Measurements from ENCODE around the gene CFI.

CFI gene

DNA sequence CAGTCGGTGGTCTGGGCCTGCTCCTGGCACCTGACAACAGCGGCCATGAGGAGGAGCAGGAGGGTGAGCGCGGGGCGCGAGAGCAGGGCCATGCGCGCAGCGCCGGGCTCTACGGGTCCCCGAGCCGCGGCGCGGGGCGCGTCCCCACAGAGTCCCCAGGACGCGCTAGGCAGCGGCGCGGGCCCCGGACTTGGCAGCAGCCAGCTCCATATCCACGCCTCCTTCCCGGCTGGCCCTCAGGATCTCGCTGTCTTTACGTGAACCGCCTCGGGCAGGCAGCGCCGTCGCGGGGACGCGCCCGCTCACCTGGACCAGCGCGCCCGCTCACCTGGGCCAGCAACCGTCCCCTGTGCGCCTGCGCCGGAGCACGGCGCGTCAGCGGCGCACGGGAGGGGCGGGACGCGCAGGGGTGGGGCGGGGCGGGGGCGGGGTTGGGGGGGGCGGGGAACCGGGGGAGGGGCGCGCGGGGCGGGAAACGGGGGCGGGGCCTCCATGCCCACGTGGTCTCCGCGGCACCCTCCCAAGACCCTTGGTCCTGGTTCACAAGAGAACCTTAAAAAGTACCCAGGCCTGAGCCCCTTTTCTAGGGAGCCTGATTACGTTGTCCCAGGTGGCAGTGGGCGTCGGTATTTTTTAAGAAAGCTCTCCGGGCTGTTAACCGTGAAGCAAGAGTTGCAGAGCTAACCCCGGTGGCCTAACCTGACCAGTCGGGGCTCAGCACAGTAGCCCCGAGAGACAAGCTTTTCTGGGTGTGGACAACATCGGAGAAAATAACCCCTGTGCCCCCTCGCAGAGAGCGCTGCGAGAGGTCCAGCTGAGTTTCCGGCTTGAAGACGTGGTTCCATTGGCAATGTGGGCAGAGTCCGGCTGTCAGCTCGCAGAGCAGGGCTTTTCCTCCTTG lies 71.8 kb downstream of the CFI start, which contains the start of gene PLA2G12A:
Gene PLA2G12A (minus strand): TSS at position 353 of the 901 bp plus-strand sequence. CDS start 261 bp downstream, at position 92.
- DNase-seq, result peak; percentile 76

DNA sequence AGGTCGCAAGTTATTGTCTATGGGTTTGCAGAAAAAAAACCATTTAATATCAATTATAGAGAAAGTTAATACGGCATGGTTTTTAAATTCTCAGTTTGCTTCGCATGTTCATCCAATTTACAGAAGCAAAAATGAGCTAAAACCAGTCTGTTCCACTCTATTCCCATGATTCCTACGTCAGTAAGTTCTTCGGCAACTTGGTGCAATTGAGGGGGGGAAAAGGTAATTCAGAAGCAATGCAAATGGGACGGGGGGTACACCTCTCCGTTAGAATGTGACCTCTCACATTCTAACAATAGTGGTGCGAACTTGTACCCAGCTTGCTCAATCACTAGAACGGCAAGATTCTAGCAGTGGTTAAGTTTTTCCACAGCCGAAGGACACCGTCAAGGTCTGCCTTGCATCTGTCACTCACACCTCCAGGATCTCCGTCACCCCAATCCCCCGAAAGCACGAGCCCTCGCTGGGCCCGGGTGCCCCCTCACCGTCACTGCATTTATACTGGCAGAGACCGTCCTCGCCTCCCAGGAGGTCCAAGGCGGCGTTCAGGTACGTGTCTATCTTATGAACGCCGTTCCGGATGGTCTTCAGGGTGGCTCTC lies 72.6 kb downstream of the CFI start:
- DNase-seq, result peak; percentile 67

DNA sequence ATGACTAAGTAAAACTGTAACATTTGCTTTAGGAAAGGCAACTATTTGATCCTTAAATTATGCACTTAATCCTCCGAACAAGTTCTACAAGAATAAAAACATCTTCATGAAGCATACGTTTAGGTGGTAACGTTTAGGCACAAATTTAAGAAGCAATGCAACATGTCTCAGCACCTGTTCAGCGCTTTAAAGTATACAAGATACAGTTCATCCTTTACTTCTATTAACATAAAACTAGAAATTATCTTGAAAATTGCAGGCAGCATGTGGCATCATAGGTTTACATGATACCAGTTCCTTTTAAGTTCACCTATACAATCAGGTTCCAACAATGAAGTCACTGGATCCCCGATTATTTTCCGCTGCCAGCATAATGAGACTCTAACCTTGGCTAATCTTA lies 73.4 kb downstream of the CFI start:
- DNase-seq, result no peak

DNA sequence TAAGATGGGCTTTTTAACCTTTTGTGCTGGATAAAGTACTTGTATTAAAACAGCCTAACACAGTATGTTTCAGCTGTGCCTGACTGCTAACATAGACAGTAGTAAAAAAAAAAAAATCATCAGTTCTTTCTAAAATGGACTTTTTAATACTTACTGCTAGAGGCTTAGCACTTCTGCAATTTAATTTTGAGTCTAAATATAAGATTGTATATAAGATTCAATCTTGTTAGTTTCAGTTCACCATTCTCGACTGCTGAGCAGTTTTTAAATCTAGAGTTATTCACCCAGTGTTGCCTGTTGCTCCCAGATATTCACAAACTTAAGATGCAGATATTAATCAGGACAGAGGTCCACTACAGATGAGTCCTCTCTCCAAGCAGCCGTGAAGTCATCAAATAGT lies 78.7 kb downstream of the CFI start:
- no peak for DNase-seq

DNA sequence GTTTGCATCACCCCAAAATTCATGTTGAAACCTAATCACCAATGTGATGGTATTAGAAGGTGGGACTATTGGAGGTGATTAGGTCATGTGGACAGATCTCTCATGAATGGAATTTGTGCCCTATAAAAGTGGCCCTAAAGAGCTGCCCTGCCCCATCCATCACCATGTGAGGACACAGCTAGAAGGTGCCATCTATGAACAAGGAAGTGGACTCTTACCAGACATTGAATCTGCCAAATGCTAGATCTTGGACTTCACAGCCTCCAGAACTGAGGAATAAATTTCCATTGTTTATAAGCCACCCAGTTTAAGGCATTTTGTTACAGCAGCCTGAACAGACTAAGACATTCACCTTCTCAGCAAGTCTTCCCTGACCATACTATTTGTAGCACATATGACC lies 79.4 kb downstream of the CFI start:
- DNase-seq, result no peak

DNA sequence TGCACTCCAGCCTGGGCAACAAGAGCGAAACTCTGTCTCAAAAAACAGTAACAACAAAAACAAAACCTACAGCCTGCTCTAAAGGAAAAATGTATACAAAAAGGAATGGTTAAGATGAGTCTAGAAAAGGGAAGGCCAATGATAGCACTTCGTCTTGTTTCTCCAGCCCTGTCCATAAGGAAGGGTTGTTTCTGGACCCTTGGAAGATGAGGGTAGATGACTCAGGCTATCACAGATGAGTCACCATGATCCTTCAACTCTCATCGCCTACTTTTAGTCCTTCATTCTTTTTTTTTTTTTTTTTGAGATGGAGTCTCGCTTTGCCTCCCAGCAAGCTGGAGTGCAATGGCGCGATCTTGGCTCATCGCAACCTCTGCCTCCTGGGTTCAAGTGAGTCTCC lies 80.8 kb downstream of the CFI start:
- no peak for DNase-seq

DNA sequence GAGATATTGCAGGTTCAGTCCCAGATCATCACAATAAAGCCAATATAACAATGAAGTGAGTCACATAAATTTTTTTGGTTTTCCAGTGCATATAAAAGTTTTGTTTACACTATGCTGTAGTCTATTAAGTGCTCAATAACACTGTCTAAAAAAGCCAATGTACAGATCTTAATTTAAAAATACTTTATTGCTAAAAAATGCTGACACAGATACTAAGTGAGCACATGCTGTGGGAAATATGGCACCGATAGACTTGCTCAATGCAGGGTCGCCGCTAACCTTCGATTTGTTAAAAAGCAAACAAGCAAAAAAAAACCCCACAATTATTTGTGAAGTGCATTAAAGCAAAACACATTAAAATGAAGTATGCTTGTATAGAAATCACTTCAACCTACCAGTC lies 82.2 kb downstream of the CFI start:
- DNase-seq, result no peak

DNA sequence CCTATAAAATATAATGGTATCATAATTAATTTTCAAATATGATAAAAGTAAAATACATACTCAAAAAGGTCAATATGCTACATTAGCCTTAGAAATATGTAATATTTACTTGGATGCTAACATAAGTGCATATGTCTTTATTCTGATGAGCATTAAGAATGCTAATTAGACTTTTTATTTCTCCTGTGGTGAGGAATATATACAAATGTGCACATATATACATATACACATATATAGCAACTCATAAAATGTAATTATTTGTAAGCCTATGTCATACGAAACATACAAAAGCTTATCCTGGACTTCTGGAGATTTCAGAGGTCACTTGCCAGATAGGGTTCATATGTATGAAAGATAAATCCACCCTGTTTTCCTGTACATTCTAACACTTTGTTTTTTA lies 83.0 kb downstream of the CFI start:
- DNase-seq, result no peak

DNA sequence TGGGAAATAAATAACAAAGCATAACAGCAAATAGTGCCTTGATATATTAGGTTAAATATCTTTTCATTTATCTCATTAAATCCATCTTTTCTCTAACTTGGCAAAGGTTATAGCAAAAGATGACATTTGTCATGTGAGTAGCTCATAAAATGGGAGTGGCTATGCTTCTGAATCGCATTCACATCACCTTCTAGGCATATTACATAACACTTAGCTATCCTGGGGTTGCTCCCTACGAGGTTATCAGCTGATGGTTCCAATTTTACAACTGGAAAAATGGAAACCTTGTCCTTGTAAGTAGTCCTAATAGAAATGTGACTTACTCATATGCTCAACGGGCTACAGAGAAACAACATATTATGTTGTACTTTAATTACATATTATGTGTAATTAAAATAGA lies 88.3 kb downstream of the CFI start:
- no peak for DNase-seq

DNA sequence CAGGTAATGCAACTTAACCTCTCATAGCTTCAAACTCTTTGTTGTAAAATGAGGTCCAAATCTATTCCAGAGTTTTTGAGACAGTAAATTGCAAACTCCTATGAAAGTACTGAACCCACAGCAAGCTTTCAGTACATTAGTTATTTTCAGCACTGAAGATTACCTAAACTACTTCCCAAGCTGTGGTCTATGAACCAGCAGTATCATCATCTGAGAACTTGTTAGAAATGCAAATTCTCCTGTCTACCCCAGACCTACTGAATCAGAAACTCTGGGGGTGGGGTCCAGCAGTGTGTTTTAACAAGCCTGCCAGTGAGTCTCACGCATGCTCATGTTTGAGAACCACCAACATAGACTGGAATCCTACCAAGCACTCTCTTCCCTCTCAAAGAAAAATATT lies 92.8 kb downstream of the CFI start:
- no peak for DNase-seq

DNA sequence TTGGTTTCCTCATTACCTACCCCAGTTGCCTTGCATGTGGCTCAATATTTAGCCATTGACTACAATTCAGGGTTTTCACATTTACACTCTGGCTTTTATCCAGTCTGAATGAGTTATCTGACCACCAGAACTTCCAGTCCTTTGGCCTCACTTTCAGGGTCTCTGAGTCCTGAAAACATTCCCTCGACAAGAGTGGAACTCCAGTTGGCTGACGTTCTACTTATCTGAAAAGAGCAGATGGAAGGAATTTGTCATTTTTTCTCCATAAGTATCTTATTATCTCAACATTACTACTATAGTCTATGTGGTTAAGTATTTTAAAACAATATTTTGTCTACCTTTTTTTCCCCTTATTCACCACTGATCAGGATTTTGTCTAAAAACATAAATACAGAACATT lies 93.4 kb downstream of the CFI start:
- peak; percentile 37 for DNase-seq

DNA sequence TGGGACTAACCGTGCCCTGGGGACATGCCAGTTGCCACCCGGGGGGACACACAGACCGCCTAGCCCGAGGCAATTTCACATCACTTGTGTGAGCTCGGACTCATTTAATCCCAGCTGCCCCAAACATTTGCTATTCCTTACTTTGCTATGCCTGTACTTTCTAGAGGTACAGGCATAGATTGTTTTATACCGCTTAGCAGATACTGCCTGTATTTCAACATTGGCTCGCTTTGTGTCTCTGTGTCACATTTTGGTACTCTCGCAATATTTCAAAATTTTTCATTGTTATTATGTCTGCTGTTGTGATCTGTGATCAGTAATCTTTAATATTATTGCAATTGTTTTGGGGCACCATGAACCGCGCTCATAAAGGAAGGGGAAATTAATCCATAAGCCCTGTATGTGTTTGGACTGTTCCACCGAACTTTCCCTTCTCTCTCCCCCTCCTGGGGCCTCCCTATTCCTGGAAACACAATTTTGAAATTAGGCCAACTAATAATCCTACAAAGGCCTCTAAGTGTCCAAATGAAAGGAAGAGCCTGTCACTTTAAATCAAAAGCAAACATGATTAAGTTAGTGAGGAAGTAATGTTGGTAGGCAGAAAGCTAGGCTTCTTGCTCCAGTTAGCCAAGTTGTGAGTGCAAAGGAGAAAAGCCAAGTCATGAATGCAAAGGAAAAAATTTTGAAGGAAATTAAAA lies 98.0 kb downstream of the CFI start:
- DNase-seq, result peak; percentile 52

DNA sequence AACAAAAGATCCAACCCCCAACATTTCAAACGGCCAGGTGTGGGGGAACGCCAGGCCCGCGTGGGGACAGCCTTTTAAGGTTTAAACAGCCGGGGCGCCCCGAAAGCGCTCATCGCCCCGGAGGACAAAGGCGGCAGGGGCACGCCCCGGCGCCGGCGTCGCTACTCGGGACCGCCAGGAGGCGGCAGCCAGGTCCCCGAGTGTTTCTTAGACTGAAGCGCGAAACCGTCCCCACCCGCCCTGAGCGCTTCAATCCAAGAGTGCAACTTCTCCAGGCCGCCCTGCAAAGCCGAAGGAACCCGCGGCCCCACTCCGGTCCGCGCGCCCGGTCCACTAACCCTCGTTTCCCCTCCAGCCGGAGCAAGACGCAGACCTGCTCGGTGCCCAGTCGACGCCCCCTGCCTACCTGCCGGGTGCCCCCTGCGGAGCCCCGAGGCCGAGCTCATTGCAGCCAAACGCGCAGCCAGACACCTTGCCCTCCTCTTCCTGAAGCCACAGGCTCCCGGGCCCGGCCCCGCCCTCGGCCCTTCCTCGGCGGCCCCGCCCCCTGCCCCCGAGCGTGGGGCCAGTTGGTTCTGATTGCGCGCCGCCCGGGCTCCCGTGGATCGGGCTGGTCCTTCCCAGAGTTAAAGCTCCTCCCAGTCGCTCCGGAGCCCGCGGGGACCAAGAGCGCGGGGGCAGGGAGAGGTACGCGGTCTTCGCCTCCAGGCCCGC lies 98.7 kb downstream of the CFI start, which contains the start of gene CASP6:
Gene CASP6 (minus strand): TSS at position 496 of the 714 bp plus-strand sequence. CDS start 50 bp downstream, at position 446.
- DNase-seq, result peak; percentile 86

DNA sequence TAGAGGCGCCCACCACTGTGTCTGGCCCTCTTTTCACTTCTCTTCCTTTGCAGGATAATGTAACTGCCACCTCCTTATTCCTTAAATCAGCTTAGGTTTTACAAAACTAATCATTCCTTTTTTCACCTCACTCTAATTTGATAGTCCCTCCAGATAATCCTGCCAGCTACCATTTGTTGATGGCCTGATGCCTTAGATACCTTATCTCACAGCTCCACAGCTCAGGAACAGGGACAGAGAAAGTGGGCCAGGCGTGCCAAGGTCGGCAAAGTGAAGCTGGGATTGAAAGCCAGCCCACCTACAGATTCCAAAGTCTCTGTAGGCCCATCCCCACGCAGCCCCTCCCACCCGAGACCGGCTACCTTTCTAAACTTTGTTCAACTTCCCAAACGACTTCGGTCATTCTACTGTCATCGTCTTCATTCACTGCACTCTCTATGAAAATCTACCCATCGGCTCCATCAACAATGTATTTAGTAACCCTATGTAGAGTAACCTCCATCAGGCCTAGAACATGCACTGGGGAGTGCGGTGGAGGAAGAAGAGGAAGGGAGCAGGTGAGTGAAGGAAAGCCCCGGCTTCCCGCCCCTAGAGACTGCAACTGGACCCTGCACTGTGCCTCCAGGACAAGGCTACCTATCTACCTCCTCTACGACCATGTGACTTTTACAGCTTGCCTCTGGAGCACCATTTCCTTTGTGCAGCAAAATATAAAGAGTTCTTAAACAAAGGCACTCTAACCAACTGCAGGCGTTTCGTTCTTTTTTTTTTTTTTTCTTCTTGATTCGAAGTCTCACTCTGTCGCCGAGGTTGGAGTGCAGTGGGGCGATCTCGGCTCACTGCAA lies 100.0 kb downstream of the CFI start:
- DNase-seq, result no peak

DNA sequence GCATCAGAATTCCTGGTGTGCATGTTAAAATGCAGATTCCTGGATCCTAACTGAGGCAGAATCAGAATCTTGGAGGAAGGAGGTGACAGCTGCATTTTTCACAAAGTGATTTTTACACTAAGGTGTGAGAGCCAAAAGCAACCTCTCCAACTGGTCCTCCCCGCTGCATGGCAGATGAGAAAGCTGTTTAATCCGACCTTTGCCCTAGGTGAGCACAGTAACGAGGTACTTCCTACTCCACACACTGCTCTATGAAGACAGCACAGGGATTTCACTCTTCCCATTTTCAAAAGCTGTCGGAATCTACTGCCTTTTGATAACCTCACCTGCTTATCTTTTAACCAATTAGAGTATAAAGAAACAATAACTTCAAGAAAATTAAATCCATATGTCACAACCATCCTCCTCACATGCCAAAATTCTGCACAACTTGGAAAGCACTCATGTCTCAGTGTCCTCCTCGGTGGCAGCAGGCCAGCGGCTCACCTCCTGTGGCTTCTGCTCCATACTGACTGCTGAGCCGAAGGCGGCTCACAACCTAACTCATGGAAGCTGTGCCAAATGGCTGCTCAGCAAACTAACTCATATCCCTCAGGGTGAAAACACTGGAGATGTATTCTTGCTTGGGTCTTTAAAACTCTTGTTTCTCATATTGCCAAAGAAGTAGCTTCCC lies 102.1 kb downstream of the CFI start:
- DNase-seq, result no peak

DNA sequence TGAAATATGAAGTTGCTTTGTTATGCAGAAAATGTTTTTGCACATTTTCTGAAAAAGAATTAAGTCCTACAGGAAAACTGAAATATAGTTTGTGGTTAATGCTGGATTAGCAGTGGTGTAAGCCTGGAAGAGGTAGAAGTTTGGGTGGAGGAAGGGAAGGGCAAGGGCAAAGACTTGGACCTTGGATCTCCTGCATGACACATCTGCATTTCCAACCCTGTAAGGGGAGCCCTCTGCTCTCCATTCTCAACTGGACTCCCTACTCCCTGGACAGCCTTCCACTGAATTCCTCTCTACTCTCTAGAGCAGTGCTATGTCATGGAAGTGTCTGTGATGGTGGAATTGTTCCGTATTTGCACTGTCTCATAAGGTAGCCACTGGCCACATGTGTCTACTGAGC lies 103.1 kb downstream of the CFI start:
- DNase-seq, result no peak

DNA sequence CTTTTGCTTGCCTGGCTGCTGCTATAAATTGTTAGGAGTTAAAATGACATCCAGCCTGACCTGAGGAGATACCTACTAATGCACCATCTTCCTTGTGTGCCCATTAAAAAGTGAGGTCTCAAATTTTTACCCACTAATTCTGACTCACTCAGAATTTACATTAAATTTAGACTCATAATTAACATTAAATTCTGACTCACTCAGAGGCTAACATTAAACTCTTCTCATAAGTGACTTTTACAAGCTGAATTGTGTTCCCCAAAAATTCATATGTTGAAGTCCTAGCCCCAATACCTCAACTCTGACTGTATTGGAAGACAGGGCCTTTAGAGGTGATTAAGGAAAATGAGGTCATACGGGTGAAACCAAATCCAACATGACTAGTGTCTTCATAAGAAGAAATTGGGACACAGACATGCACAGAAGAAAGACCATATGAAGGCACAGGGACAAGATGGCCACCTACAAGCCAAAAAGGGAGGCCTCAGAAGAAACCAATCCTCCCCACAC lies 110.3 kb downstream of the CFI start:
- DNase-seq, result no peak

All from OCI-M1 (cell line).